ENCODE data around the gene RBSN.
"Not testable (repeated sequence)": the region's sequence is repeated elsewhere in the genome, so short reads cannot be mapped to it uniquely, and the experiment has no call there.

The RBSN gene

GRCh38 chr3:15098503-15099363 lies at the start of gene RBSN:
Gene RBSN (minus strand): TSS chr3:15099148. CDS start chr3:15096120, 3,028 bp downstream.
- peak; percentile 76 to 89 for DNase-seq

GRCh38 chr3:15148614-15149013 lies 49.7 kb upstream of the RBSN start:
- DNase-seq, result no peak

- not testable (repeated sequence) for DNase-seq
These were observed 37.9 kb upstream of the RBSN start for GRCh38 chr3:15136885-15137284.

- not testable (repeated sequence) for DNase-seq
These were observed 36.0 kb upstream of the RBSN start for GRCh38 chr3:15134968-15135367.

- DNase-seq, result not testable (repeated sequence)
These were observed 29.5 kb upstream of the RBSN start for GRCh38 chr3:15128403-15128802.

- not testable (repeated sequence) for DNase-seq
These were observed 28.0 kb upstream of the RBSN start for GRCh38 chr3:15126975-15127374.

- DNase-seq, result no peak
These were observed 23.4 kb upstream of the RBSN start for GRCh38 chr3:15122398-15122797.

GRCh38 chr3:15121936-15122335 lies 23.0 kb upstream of the RBSN start:
- DNase-seq, result no peak

GRCh38 chr3:15120986-15121385 lies 22.0 kb upstream of the RBSN start:
- no peak for DNase-seq

- DNase-seq, result no peak
These were observed 18.1 kb upstream of the RBSN start for GRCh38 chr3:15117011-15117410.

- no peak for DNase-seq
These were observed 17.2 kb upstream of the RBSN start for GRCh38 chr3:15116032-15116669.

GRCh38 chr3:15114466-15115358 lies 15.8 kb upstream of the RBSN start:
- DNase-seq, result no peak

- DNase-seq, result no peak
These were observed 14.9 kb upstream of the RBSN start for GRCh38 chr3:15113884-15114283.

- DNase-seq, result no peak
These were observed 14.5 kb upstream of the RBSN start for GRCh38 chr3:15113471-15113870.

GRCh38 chr3:15112011-15112410 lies 13.1 kb upstream of the RBSN start:
- DNase-seq, result no peak

GRCh38 chr3:15110206-15110605 lies 11.3 kb upstream of the RBSN start:
- DNase-seq, result no peak

- no peak for DNase-seq
These were observed 9.9 kb upstream of the RBSN start for GRCh38 chr3:15108869-15109268.

GRCh38 chr3:15108082-15108545 lies 9.2 kb upstream of the RBSN start:
- DNase-seq, result peak in 1 of 2 experiments; percentile 70

GRCh38 chr3:15107075-15107947 lies 8.4 kb upstream of the RBSN start:
- no peak for DNase-seq

GRCh38 chr3:15102836-15103235 lies 3.9 kb upstream of the RBSN start:
- DNase-seq, result peak; percentile 40 to 54

GRCh38 chr3:15102256-15102655 lies 3.3 kb upstream of the RBSN start:
- DNase-seq, result peak; percentile 16 to 64

Measured in NCI-H446 (cell line).